Adrenal gland (tissue), 12 donors: ENCODE data around the gene TSPEAR. TPM values are rescaled to one million over a fixed set of nuclear protein-coding genes. Genes with fewer than 3 reads are reported as not detected.

Experiments
- DNase-seq, 7 donors: peaks; one replicate each; pipeline ENCODE4 v3.0.0-alpha.2; 2019 to 2020
- H3K27ac ChIP-seq, 5 donors: fragments of 200-600 bp; sonication (generic) in 4 of 5; 1 replicate in 3 of 5; 2 replicates in 2 of 5; pipeline versions ENCODE4 v1.5.1 to v1.8.0; 2016 to 2020; ENCODE audit warnings: mild to moderate bottlenecking in 1 of 5
- H3K27me3 ChIP-seq: fragments of 200-600 bp; 2 replicates; pipeline ENCODE4 v1.8.0; 2021
- H3K36me3 ChIP-seq, 2 donors: fragments of 200-600 bp; replicated peaks in 1 of 2; 1 replicate in 1 of 2; 2 replicates in 1 of 2; pipeline versions ENCODE4 v1.5.1 to v1.8.0; 2018 to 2022
- H3K4me1 ChIP-seq, 2 donors: fragments of 200-600 bp; replicated peaks in 1 of 2; 1 replicate in 1 of 2; 2 replicates in 1 of 2; pipeline versions ENCODE4 v1.5.1 to v1.8.0; 2018 to 2021
- H3K4me3 ChIP-seq, 4 donors: fragments of 200-600 bp; sonication (generic) in 3 of 4; one replicate each; pipeline ENCODE4 v1.5.1; 2016 to 2018
- H3K9me3 ChIP-seq, 3 donors: fragments of 200-600 bp; sonication (generic) in 1 of 3; replicated peaks in 1 of 3; 1 replicate in 2 of 3; 2 replicates in 1 of 3; pipeline versions ENCODE4 v1.5.1 to v1.8.0; 2016 to 2021
- POLR2A ChIP-seq, 2 donors: fragments of 450-650 bp; IDR thresholded peaks; one replicate each; pipeline ENCODE4 v1.6.1; 2017; ENCODE audit warnings: antibody characterized with exemption in 2 of 2, mild to moderate bottlenecking in 2 of 2, moderate library complexity in 1 of 2
- WGBS, 4 donors: extraction: QIAGEN DNeasy Blood & Tissue Kit in 2 of 4; methylation state at CpG; one replicate each; pipeline versions ENCODE4 v1.1.5 to v1.1.7; 2013 to 2017; 5-methylcytosine and 5-hydroxymethylcytosine counted together
- intact Hi-C, 2 donors: fragments of 100-400 bp; cut with DNase I; formaldehyde crosslinking; loops; one replicate each; pipeline versions ENCODE4 v1.14.1 to v1.15.0; 2022 to 2023
- polyA plus RNA-seq, 3 donors: library from polyadenylated mRNA; stranded (reverse); fragments of 200-250 nt in 2 of 3; fragments of 350-450 nt in 1 of 3; fragmentation: Illumina TruSeq in 1 of 3; extraction: RNeasy Lipid Tissue Mini Kit (QIAGEN cat#74804) in 1 of 3; gene quantifications; one replicate each; pipeline ENCODE4 v1.2.3, GENCODE V29; 2013 to 2014
- total RNA-seq, 9 donors: library from RNA; depleted of rRNA in 4 of 9; stranded (reverse); fragments of >200 nt in 4 of 9; fragments of 120-200 nt in 1 of 9; fragmentation: NEBNext Ultra II Directional in 1 of 9; extraction: Animal tissue kit (Norgen Biotek cat#: 25700) in 1 of 9; gene quantifications; one replicate each; pipeline versions ENCODE4 v1.1.0 to v1.2.4, GENCODE V29; 2013 to 2023
- TF ChIP-seq, protein P1 (sequence below), 6 experiments: fragments of 450-650 bp in 4 of 6; fragments of 200-600 bp in 2 of 6; sonication (generic) in 1 of 6; IDR thresholded peaks; 1 replicate in 5 of 6; 2 replicates in 1 of 6; pipeline versions ENCODE4 v1.5.1 to v1.8.0; 2016 to 2021; ENCODE audit warnings: antibody characterized with exemption in 6 of 6, mild to moderate bottlenecking in 2 of 6, moderate library complexity in 1 of 6
- donor health status: healthy with polysubstance abuse.
- donor health status: Bipolar disorder and iron deficiency.
- donor health status: DM: yes; HTN: yes; CAD: no.
- donor health status: DM: no; HTN: no; CAD: no.
- donor health status: DM: no; HTN: no; CAD: no.
- donor health status: DM: yes; HTN: yes; CAD: no.

Gene TSPEAR
- total and polyA plus RNA-seq, 12 donors: not detected

- Histone ChIP-seq H3K27ac (no peak overlapping the region), H3K4me3 (no peak overlapping the region), H3K27me3 (peaks cover 7% of the 10 kb centered on the region), H3K4me1 (no peaks in the 10 kb centered on the region), H3K9me3 (no peaks in the 10 kb centered on the region), H3K36me3 (no peaks in the 10 kb centered on the region)
- 75 to 85% (median 79%) methylated on average over 13 to 19 of the region's 19 CpGs for WGBS, 4 donors
- intact Hi-C loops: no loop called here
- TF ChIP-seq, protein P1, sequence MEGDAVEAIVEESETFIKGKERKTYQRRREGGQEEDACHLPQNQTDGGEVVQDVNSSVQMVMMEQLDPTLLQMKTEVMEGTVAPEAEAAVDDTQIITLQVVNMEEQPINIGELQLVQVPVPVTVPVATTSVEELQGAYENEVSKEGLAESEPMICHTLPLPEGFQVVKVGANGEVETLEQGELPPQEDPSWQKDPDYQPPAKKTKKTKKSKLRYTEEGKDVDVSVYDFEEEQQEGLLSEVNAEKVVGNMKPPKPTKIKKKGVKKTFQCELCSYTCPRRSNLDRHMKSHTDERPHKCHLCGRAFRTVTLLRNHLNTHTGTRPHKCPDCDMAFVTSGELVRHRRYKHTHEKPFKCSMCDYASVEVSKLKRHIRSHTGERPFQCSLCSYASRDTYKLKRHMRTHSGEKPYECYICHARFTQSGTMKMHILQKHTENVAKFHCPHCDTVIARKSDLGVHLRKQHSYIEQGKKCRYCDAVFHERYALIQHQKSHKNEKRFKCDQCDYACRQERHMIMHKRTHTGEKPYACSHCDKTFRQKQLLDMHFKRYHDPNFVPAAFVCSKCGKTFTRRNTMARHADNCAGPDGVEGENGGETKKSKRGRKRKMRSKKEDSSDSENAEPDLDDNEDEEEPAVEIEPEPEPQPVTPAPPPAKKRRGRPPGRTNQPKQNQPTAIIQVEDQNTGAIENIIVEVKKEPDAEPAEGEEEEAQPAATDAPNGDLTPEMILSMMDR (IDR thresholded peaks at IDR 0.05): no peak
- no peak for TF ChIP-seq POLR2A (IDR thresholded peaks at IDR 0.05)
- no peak for DNase-seq
These were observed 211.3 kb downstream of the TSPEAR start for GRCh38 chr21:44500111-44500510.

- DNase-seq: no peak
- peaks cover 7% of the 10 kb centered on the region for H3K27me3 ChIP-seq
- intact Hi-C loops: no loop called here
- no peak overlapping the region for H3K27ac ChIP-seq
- 84 to 86% (median 86%) methylated on average over 9 to 23 of the region's 23 CpGs; no CpG with 5 or more reads in 1 of the 4 donors for WGBS, 4 donors
- no peak overlapping the region for H3K4me3 ChIP-seq
- TF ChIP-seq, protein P1 (IDR thresholded peaks at IDR 0.05): no peak
- TF ChIP-seq POLR2A (IDR thresholded peaks at IDR 0.05): no peak
- no peaks in the 10 kb centered on the region for H3K36me3 ChIP-seq
- no peaks in the 10 kb centered on the region for H3K9me3 ChIP-seq
- no peaks in the 10 kb centered on the region for H3K4me1 ChIP-seq
These were observed 211.7 kb downstream of the TSPEAR start for GRCh38 chr21:44499631-44500030.

- TF ChIP-seq POLR2A (IDR thresholded peaks at IDR 0.05): no peak
- TF ChIP-seq, protein P1 (IDR thresholded peaks at IDR 0.05): no peak
- intact Hi-C loops: no loop called here
- no peaks in the 10 kb centered on the region for H3K4me1 ChIP-seq
- DNase-seq: no peak
- peaks cover 7% of the 10 kb centered on the region for H3K27me3 ChIP-seq
- no peak overlapping the region for H3K27ac ChIP-seq
- no peak overlapping the region for H3K4me3 ChIP-seq
- no peaks in the 10 kb centered on the region for H3K9me3 ChIP-seq
- 80 to 90% (median 88%) methylated on average over 14 to 18 of the region's 18 CpGs for WGBS, 4 donors
- H3K36me3 ChIP-seq: no peaks in the 10 kb centered on the region
These were observed 212.2 kb downstream of the TSPEAR start for GRCh38 chr21:44499211-44499560.

- Histone ChIP-seq H3K4me3 (no peak overlapping the region), H3K9me3 (no peaks in the 10 kb centered on the region), H3K27me3 (peaks cover 7% of the 10 kb centered on the region), H3K36me3 (no peaks in the 10 kb centered on the region), H3K27ac (no peak overlapping the region), H3K4me1 (no peaks in the 10 kb centered on the region)
- TF ChIP-seq, protein P1 (IDR thresholded peaks at IDR 0.05): no peak
- no peak for TF ChIP-seq POLR2A (IDR thresholded peaks at IDR 0.05)
- intact Hi-C loops: no loop called here
- WGBS, 4 donors: 71 to 82% (median 80%) methylated on average over 18 to 27 of the region's 27 CpGs
- DNase-seq: no peak
These were observed 212.8 kb downstream of the TSPEAR start for GRCh38 chr21:44498280-44499210.
